Measurements from ENCODE around the gene TADA3.

DNA sequence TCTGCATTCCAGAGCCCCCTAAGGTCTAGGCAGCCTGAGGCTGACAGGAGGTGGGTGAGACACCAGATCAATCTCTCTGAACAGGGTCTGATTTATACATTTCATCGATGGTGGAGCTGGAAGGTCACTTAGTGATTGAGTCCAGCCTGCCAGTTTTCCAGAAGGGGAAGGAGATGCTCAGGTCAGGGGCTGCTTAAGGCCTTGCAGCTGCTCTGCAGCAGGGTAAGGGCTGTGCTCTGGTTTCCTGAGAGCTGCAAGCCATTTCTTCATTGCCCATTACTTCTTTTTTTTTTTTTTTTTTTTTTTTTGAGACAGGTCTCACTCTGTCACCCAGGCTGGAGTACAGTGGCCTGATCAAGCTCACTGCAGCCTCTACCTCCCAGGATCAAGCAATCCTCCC is 10.7 kb downstream of the TADA3 start:
- TF ChIP-seq POLR2A (IDR thresholded peaks at IDR 0.05; ENCODE audit: low read length) (no peak), CTCF (IDR thresholded peaks at IDR 0.05) (no peak), CBX2 (IDR thresholded peaks at IDR 0.05; ENCODE audit: borderline replicate concordance, low read depth) (no peak), EP300 (IDR thresholded peaks at IDR 0.05) (no peak), ZSCAN20 (CRISPR knock-in tag; IDR thresholded peaks at IDR 0.05) (no peak), HDAC2 (IDR thresholded peaks at IDR 0.05) (no peak), POLR2AphosphoS2 (conservative IDR thresholded peaks at IDR 0.05; ENCODE audit: low read length) (no peak), RARB (CRISPR knock-in tag; IDR thresholded peaks at IDR 0.05) (no peak)
- TF ChIP-seq, protein P1, sequence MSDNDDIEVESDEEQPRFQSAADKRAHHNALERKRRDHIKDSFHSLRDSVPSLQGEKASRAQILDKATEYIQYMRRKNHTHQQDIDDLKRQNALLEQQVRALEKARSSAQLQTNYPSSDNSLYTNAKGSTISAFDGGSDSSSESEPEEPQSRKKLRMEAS (IDR thresholded peaks at IDR 0.05) = no peak
